Stimulated activated CD4-positive, alpha-beta T cell treated with anti-CD3 and anti-CD28 coated beads, Interleukin-1b, Interleukin-23, amount 100 ng/mL, for 1 hour (primary cell): ENCODE measurements around the gene PGRMC2.
"Not testable (repeated sequence)": the region's sequence is repeated elsewhere in the genome, so short reads cannot be mapped to it uniquely, and the experiment has no call there.

Source experiments
- DNase-seq, 2 donors: peaks; one replicate each; pipeline ENCODE4 v3.0.0-alpha.2; 2020; ENCODE audit warnings: low read depth in 2 of 2

PGRMC2 gene

GRCh38 chr4:128267745-128268144 is 19.9 kb downstream of the PGRMC2 start:
- DNase-seq: no peak

GRCh38 chr4:128267171-128267570 is 20.4 kb downstream of the PGRMC2 start:
- not testable (repeated sequence) for DNase-seq

GRCh38 chr4:128265550-128265949 is 22.1 kb downstream of the PGRMC2 start:
- not testable (repeated sequence) for DNase-seq

GRCh38 chr4:128259889-128260288 is 27.7 kb downstream of the PGRMC2 start:
- not testable (repeated sequence) for DNase-seq

- DNase-seq: not testable (repeated sequence)
Measured at GRCh38 chr4:128258166-128258565, 29.4 kb downstream of the PGRMC2 start.

GRCh38 chr4:128256539-128256938 is 31.1 kb downstream of the PGRMC2 start:
- no peak for DNase-seq

GRCh38 chr4:128255906-128256305 is 31.7 kb downstream of the PGRMC2 start:
- no peak for DNase-seq

- DNase-seq: no peak
Measured at GRCh38 chr4:128249787-128250668, 37.6 kb downstream of the PGRMC2 start.

GRCh38 chr4:128247906-128248305 is 39.7 kb downstream of the PGRMC2 start:
- no peak for DNase-seq

GRCh38 chr4:128245391-128245790 is 42.2 kb downstream of the PGRMC2 start:
- DNase-seq: not testable (repeated sequence)

GRCh38 chr4:128244379-128244778 is 43.2 kb downstream of the PGRMC2 start:
- no peak for DNase-seq

- DNase-seq: no peak
Measured at GRCh38 chr4:128242601-128243000, 45.0 kb downstream of the PGRMC2 start.

- no peak for DNase-seq
Measured at GRCh38 chr4:128241981-128242380, 45.6 kb downstream of the PGRMC2 start.

GRCh38 chr4:128241425-128241913 is 46.1 kb downstream of the PGRMC2 start:
- DNase-seq: no peak

- DNase-seq: no peak
Measured at GRCh38 chr4:128241019-128241418, 46.6 kb downstream of the PGRMC2 start.

- no peak for DNase-seq
Measured at GRCh38 chr4:128234836-128235235, 52.8 kb downstream of the PGRMC2 start.

- no peak for DNase-seq
Measured at GRCh38 chr4:128232719-128233118, 54.9 kb downstream of the PGRMC2 start.

GRCh38 chr4:128228845-128229795 is 58.5 kb downstream of the PGRMC2 start:
- no peak for DNase-seq

- DNase-seq: no peak
Measured at GRCh38 chr4:128227991-128228571, 59.5 kb downstream of the PGRMC2 start.

- no peak for DNase-seq
Measured at GRCh38 chr4:128225148-128225547, 62.5 kb downstream of the PGRMC2 start.

GRCh38 chr4:128221586-128221985 is 66.0 kb downstream of the PGRMC2 start:
- DNase-seq: no peak
